WI38 (cell line): ENCODE measurements around the gene DSE.
A peak's percentile ranks its signal among the peaks of the same experiment; 100 is the strongest.

ENCODE experiments used
- H3K4me3 ChIP-seq: 2 replicates; pipeline ENCODE4 v1.5.1; 2011; ENCODE audit warnings: low read depth, mild to moderate bottlenecking, control low read depth, low read length
- TF ChIP-seq, protein P1 (sequence below): IDR thresholded peaks from 2 replicates; pipeline ENCODE4 v1.5.1; 2012; ENCODE audit warnings: low read depth, mild to moderate bottlenecking, control low read depth, low read length

The DSE gene

DNA sequence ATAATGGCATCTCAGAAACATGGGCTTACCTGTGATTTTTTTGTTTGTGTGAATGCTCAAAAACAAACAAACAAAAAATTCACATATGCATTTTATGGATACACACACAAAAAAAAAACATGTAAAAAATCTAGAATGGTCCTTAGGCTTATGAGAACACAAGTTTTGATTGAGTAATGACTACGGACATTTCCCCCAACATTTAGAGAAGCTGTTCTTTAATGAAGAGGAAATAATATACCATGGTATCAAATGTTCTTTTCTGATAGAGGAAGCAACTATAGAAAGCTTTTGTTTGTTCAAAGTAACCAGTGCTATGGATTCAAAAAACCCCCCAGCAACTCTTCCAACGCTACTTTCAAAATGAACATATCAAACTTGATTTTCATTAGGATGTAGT lies 81.8 kb downstream of the DSE start:
- no peak overlapping the region for H3K4me3 ChIP-seq
- TF ChIP-seq, protein P1, sequence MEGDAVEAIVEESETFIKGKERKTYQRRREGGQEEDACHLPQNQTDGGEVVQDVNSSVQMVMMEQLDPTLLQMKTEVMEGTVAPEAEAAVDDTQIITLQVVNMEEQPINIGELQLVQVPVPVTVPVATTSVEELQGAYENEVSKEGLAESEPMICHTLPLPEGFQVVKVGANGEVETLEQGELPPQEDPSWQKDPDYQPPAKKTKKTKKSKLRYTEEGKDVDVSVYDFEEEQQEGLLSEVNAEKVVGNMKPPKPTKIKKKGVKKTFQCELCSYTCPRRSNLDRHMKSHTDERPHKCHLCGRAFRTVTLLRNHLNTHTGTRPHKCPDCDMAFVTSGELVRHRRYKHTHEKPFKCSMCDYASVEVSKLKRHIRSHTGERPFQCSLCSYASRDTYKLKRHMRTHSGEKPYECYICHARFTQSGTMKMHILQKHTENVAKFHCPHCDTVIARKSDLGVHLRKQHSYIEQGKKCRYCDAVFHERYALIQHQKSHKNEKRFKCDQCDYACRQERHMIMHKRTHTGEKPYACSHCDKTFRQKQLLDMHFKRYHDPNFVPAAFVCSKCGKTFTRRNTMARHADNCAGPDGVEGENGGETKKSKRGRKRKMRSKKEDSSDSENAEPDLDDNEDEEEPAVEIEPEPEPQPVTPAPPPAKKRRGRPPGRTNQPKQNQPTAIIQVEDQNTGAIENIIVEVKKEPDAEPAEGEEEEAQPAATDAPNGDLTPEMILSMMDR, result no peak

DNA sequence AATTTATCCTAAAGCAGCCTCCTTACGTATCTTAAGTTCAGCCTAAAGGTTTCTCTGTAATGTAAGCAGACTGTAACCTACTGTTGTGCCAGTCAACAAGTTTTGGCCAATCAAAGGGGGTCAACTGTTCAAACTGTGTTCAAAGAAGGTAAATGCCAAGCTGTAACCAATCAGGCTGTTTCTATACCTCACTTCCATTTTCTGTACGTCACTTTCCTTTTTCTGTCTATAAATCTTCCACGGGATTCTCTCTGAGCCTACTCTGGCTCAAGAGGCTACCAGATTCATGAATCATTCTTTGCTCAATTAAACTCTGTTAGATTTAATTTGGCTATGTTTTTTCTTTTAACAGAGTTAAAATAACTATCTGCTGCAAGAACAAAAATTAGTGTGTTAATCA lies 85.4 kb downstream of the DSE start:
- H3K4me3 ChIP-seq, result no peak overlapping the region
- TF ChIP-seq, protein P1, result no peak

DNA sequence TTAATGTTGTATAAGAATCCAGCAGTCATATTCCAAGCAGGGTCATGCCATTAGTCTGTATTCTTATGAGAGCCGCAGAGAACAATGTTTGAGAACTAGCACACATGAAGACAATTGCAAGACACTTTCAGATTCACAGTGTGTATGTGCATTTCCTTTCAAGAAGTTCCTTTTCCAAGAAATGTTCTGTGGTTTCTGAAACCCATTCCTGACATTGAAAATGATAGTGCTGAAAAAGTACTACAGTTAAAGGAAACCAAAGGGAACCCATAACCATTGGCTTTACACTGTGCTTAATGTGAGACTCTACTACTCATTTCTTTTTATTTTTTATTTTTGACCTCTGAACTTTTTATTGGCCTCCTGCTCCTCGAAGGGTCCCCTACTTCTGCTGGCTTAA lies 86.2 kb downstream of the DSE start:
- TF ChIP-seq, protein P1, result no peak
- no peak overlapping the region for H3K4me3 ChIP-seq

DNA sequence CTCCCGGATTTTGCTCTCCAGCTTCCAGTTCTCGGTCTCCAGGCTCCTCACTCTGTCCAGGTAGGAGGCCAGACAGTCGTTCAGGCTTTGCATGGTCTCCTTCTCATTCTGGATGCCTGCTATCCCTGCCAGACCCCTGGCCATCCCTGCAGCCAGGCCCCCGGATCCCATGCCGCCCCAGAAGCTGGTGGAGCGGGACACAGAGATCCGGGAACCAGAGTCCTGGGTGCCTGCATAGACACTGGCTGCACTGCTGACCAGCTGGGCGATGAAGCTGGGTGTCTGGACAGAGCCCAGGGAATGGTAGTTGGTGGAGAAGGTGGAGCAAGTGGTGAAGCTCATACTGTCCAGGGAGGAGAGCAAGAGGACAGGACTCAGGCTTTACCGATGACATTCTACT lies 87.5 kb downstream of the DSE start:
- TF ChIP-seq, protein P1, result no peak
- no peak overlapping the region for H3K4me3 ChIP-seq

DNA sequence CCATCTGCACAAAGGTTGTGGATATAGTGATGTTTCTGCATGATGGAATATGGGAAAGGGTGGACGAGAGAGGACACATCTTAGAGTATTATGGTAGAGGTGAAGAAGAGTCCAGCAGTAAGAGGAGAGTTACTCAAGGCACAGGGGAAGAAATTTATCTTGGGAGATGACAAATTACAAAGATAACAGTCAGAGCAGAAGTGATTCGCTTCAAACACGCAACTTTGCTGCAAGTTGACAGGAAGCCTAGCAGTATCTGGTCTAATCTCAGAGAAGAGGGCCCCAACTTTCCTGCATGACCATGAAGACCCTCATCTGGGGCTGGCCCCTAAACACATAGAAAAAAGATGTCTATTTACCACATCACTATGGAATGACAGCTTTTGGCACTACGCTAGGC lies 89.2 kb downstream of the DSE start:
- TF ChIP-seq, protein P1, result no peak
- no peak overlapping the region for H3K4me3 ChIP-seq

DNA sequence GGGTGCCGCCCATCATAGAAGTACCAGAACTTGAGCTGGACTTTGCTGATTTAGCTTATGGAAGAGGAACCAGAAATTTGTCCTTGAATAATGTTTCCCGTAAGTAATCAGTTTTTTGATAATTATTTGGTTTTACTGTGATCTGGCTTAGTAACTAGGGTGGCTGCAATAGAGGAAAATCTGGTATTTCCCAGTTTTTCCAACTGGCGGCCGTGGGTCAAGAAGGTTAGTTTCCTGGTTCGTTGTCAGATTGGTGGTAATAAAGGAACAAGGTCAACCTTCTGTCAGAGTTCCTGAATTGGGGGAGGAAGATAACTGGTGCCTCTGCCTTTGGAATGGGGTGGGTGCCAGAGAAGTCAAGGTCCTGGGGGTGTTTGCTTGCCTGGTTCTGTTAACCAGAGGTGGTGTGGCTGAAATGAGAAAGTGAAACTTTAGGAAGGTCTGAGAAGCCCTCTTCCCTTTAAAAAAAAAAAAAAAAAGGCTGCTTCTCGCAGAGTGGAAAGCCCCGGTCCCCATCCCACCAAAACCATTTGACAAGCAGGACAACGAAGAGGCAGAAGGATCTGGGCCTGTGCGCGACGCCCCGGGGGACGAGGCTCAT lies 90.7 kb downstream of the DSE start, which contains the start of gene CALHM6:
CALHM6 (plus strand) TSS at position 45 of the 601 bp plus-strand sequence; CDS start at position 600, 555 bp downstream.
- TF ChIP-seq, protein P1, result no peak
- peak within 1 kb of the TSS; percentile 48 for H3K4me3 ChIP-seq

DNA sequence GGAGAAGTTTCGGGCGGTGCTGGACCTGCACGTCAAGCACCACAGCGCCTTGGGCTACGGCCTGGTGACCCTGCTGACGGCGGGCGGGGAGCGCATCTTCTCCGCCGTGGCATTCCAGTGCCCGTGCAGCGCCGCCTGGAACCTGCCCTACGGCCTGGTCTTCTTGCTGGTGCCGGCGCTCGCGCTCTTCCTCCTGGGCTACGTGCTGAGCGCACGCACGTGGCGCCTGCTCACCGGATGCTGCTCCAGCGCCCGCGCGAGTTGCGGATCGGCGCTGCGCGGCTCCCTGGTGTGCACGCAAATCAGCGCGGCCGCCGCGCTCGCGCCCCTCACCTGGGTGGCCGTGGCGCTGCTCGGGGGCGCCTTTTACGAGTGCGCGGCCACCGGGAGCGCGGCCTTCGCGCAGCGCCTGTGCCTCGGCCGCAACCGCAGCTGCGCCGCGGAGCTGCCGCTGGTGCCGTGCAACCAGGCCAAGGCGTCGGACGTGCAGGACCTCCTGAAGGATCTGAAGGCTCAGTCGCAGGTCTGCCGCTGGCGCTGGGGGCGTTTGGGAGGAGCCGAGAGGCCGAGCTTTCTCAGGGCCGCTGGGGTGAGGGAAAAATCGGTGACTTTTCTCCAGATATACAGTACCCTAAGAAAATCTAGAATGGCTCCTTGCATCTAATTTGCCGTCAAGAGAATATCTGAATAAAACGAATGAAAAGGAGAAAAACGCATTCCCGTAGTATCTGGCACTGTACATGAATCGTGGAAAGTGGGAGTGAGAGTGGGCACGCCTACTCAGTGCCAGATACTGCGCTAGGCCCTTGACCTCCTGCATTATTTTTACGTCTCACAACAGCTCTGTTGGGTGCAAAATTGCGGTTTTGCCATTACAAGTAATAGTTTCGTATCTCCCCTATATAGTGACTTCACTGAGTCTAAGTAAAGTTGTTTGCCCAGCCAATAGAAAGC lies 91.5 kb downstream of the DSE start:
- H3K4me3 ChIP-seq, result peak overlapping the region; percentile 48
- TF ChIP-seq, protein P1, result no peak
